GM12874 (cell line): ENCODE results near the gene ISL2.

Experiments
- CTCF ChIP-seq: IDR thresholded peaks from 2 replicates; pipeline ENCODE4 v1.5.1; 2011; ENCODE audit warnings: low read depth, mild to moderate bottlenecking, control low read depth, low read length, moderate library complexity; ENCODE audit not compliant: insufficient read depth

The ISL2 gene

GRCh38 chr15:76336254-76337058, at the start of gene ISL2:
Gene ISL2 (plus strand): TSS chr15:76336773. CDS start chr15:76336884, 111 bp downstream.
- no peak for TF ChIP-seq CTCF

GRCh38 chr15:76289582-76289981, 47.0 kb upstream of the ISL2 start:
- TF ChIP-seq CTCF = no peak

GRCh38 chr15:76293361-76293760, 43.2 kb upstream of the ISL2 start:
- TF ChIP-seq CTCF = no peak

- no peak for TF ChIP-seq CTCF
Measured at GRCh38 chr15:76296849-76297248, 39.7 kb upstream of the ISL2 start.

GRCh38 chr15:76298986-76299385, 37.6 kb upstream of the ISL2 start:
- no peak for TF ChIP-seq CTCF

- no peak for TF ChIP-seq CTCF
Measured at GRCh38 chr15:76299786-76300185, 36.8 kb upstream of the ISL2 start.

GRCh38 chr15:76303909-76304308, 32.7 kb upstream of the ISL2 start:
- TF ChIP-seq CTCF = no peak
